HG03354 (cell line): Measurements from ENCODE around the gene ARFGEF3.
"Not testable (repeated sequence)": the region's sequence is repeated elsewhere in the genome, so short reads cannot be mapped to it uniquely, and the experiment has no call there.

ENCODE experiments used
- ATAC-seq: cut with Tn5 transposase; IDR thresholded peaks from one replicate; pipeline ENCODE4 v1.9.1; 2021; ENCODE audit warnings: mild to moderate bottlenecking; ENCODE audit not compliant: unreplicated experiment, poor library complexity, severe bottlenecking

ARFGEF3 gene

DNA sequence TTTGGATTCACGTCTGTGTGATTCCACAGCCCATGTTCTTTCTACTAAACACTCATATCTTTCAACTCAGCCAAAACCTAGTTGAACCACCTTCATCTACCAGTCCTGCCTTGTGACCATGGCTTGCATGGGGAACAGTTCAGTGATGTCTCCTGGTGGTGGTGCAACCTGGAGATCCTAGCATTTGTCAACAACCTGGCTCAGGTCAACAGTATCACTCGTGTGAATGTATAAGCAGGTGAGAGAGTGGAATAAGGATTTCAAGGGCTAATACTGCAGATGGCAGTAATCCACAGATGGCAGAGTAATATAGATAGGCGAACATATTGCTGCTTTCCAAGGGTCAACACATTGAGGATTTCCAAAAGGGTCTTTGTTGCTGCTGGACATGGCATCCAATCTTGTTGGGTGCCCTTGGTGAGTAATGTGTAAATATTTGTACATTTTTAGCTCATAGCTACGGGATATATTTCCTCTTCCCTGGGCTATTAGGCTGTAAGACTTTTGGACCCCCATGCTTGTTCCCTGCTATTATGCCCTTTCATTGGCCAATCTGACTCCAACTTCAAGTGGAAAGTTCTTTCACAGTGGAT lies 43.1 kb downstream of the ARFGEF3 start:
- no peak for ATAC-seq

DNA sequence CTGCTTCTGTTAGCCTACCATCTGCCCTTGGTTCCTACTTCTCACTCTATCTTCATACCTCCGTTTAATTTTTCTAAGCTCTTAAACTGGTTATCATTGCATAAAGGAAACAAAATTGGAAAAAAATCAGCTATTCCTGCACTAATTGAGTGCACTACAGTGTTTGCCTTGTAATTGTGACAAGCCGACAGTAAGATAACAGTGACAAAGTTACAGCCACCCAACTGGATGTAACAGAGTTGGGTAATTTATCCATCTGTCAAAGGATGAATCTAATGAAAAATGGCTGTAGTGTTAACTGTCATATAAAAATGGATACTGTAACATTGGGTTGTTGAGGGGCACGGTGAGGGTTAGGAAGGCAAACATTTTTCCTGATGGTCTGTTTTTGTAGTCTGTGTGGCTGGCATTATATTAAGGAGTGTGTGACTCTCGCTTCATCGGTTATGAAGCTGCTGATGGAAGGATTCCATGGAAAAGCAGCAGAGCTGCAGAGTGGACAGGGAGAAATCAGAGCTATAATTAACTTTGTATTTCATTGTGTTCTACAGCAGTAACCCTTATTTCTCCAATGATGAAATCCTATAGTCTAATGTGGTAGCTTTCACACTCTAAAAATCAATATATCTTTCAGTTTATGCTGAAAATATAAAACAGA lies 43.8 kb downstream of the ARFGEF3 start:
- no peak for ATAC-seq

DNA sequence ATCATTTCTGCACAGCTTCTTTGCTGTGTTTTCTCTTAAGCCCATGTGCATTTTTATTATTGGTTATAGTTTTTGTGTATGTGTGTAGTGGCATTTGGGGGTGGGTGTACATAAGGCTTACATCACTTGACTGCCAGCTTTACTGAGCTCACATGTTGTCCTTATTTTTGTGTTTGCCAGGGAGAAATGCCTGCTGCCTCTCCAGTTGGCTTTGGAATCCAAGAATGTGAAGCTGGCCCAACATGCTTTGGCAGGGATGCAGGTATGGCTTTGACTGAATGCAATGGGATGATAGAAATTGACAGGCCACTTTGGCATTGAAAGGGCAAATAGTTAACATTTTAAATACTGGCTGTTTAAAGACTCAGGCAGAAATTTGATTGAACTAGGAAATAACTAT lies 45.1 kb downstream of the ARFGEF3 start:
- ATAC-seq, result no peak

DNA sequence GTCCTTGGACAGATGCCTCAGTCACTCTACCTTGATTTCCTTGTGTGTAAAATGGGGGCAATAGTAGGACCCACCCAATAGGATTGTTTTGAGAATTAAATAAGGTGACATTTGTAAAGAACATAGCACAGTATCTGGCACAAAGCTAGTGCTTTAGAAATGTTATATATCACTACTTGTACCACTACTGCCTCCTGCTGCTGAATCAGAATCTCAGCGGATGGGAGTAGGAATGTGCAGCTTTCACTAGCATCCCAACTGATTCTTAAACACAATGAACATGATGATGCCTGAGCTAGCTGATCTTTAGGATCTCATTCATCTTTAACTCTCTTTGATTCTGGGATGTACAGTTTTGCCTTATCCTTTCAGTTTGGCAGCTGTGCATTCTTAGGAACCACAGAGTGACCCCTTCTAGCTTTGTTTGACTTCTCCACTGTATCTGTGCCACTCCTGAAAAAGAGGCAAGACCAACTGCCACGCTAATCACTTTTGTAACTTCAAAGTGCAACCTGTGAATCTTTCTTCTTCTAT lies 49.4 kb downstream of the ARFGEF3 start:
- no peak for ATAC-seq

DNA sequence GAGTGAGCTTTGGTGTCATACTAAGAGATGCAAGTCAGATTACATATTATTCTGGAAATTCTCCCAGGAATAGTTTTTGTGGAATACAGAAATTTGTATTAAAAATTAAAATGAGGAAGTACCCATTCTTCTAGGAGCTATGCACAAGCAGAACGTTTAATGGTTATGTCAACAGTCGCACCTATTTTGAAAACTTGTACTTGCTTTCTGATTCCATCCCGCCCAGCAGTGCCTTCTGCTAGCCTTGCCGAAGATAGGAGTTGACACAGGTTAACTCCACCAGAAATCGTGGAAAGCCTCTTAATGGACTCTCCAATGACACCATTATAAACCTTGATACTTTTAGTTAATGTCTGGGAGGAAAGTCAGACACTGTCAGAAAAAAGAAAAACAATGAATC lies 49.9 kb downstream of the ARFGEF3 start:
- ATAC-seq, result no peak

DNA sequence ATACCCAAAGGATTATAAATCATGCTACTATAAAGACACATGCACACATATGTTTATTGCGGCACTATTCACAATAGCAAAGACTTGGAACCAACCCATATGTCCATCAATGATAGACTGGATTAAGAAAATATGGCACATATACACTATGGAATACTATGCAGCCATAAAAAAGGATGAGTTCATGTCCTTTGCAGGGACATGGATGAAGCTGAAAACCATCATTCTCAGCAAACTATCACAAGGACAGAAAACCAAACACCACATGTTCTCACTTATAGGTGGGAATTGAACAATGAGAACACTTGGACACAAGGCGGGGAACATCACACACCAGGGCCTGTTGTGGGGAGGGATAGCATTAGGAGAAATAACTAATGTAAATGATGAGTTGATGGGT lies 50.8 kb downstream of the ARFGEF3 start:
- ATAC-seq, result not testable (repeated sequence)

DNA sequence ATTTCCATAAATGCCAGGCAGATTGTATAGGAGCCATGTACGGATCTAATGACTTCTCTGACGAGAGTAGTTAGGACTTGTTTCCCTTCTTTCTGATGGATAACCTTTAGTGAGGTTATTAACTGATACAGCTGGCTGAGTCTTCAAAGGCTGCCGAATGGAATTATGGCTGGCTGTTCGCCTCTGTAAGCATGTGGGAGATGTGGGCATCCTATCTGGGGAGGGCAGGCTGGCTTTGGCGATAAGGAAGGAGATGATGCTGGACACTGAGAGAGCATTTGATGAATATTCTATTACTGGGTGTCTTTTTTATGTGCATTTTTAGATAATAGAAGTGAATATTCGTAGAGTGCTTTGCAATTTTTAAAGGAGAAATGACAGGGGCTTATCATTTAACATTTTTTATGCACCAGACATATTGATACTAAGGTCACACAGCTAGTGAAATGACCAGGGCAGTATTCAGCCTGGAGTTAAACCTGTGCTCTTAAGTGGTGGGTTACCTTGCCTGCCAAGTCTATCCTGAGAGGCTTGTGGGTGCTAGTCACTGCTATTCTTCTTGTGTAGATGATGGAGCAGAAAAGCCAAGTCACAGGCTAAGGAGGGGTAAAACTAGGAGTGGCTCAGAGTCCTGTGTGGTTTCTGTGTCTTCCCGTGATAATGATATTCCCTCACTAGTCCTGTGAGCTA lies 53.5 kb downstream of the ARFGEF3 start:
- ATAC-seq, result no peak

DNA sequence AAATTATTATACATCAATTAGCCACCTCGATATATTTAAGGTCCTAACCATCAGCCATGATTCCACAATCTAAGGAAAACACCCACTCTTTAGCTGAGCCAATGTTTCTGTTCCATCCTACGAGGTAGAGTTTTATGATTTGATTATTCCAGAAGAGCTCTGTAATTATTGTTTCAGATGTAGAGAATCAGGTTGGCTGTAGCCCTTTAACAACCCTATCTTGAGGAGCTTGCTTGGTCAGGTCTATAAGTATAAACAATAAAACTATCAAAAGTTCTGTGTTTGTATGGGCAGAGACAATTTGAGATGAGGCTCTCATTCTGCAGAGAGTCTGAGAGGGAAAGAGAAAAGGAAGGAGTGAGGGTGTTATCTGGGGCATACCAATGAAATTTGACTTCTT lies 56.7 kb downstream of the ARFGEF3 start, which contains the start of gene PBOV1:
TSS of gene PBOV1 (minus strand) at position 43 of the 400 bp plus-strand sequence. CDS start 96 bp downstream, outside the sequence.
- ATAC-seq, result no peak

DNA sequence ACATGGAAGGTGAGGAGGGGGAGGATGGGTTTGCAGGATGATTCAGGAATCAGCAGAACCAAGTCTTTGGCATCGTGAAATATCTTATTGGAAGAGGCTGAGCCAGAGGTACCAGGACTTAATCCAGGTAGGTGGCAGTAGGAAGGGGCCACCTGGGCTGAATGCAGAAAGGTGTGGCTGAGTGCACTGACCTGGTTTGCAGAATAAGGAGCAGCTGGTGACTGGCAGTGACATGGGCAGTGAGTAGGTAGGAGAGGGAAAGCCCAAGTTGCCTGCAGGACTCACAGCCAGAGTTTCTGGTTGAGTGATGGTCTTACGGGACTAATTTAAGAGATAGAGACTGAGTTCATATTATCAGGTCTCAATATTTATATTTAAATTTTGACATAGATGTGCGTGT lies 57.7 kb downstream of the ARFGEF3 start:
- ATAC-seq, result no peak

DNA sequence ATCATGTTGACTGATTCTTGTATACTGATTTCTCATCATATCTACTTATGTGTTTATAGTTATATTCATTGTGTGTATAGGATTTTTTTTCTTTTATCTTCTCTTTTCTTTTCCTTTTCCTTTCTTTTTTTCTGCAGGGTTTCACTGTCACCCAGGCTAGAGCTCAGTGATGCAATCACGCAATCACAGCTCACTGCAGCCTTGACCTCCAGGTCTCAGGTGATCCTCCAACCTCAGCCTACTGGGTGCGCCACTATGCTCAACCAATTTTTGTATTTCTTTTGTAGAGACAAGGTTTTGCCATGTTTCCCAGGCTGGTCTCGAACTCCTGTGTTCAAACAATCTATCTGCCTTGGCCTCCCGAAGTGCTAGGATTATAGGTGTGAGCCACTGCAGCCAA lies 58.2 kb downstream of the ARFGEF3 start:
- no peak for ATAC-seq

DNA sequence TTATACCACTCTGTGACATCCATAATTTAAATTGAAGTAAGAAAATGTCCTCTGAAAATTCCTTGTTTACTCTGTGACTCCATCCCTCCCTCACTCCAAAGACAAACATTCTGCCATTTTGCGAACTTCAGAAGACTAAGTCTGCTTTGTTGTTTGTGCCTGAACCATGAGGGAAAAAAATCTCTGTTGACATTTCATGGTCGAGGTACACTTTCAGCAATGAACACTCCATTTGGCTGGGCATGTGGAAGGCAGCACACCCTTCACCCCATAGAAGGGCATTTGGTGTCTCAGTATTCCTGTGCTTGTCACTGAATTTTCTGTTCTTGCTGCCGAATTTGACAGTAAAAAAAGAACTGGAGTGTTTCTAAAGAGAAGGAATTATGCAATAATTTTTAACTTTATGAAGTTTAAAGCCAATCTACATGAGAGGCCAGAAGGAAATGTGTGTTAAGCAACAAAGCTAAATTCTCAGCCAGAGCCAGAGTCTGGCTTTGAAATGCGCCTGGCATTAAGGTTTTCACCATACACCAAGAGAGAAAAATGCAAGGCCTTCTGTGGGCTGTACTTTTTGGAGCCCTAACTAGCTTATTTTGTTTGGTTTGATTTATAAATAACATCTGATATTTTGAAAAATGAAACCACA lies 61.3 kb downstream of the ARFGEF3 start:
- ATAC-seq, result no peak

DNA sequence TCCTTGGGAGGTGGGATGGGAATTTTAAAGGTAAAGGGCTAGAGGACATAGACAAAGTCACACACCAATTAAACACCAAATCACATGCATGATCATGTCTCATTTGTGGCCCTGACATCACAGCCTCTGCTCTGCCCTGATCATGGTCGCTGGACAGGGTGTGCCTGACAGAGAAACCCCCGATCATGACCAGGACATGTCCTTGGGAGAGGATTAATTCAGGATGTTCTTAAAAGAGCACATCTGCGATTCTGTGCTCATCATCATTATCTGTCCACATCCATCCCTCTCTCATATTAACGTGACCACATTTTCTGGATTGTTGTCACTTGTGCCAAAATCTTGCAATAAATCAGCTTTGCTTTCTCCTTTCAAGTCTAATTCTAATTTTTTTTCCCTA lies 64.2 kb downstream of the ARFGEF3 start:
- no peak for ATAC-seq

DNA sequence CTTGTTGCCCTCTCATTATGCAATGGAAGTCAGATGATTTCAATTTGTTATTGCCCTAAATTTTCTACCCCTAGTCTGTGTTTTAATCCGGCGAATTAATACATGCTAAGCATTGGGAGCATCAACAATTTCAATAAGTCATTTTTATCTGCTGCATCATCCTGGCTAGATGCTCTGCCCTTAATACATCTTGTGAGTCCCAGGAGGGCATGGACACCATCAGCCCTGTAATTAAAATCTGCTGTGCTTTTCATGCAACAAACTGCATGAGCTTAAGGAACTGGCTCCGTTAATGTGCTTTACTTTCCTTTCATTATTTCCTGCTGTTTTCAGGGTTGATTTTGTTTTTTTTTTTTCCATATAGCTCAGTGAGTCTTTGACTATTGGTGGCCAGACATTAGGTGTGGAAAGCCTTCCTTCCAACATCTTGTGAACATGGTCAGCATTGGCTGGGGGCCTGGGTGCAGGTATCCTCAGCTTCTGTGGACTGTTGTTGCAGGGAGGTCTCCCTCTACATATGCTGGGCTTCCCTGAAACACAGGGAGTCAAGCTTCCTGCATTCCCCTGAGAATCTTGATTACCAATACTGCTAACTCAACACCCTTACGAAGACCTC lies 65.1 kb downstream of the ARFGEF3 start:
- no peak for ATAC-seq

DNA sequence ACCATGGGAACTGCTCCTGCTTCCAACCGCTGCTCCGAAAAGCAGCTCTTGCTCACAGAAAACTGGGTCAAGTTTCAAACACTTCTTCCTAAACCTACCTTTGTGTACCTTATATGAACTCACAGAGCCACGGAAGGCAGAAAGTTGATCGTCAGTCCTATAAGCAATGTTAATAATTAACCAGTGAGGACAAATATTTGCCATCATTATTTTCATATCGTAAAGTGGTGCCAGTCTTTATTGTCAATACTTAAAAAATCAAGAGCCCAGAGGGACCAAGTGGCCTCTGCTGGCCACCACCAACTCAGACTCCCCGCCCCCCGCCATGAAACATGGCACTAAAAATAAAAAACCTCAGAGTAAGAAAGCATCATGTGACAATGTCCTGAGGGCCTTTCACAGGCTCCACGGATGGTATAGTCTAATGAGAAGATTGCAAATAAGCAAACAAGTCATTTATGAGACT lies 65.6 kb downstream of the ARFGEF3 start:
- no peak for ATAC-seq

DNA sequence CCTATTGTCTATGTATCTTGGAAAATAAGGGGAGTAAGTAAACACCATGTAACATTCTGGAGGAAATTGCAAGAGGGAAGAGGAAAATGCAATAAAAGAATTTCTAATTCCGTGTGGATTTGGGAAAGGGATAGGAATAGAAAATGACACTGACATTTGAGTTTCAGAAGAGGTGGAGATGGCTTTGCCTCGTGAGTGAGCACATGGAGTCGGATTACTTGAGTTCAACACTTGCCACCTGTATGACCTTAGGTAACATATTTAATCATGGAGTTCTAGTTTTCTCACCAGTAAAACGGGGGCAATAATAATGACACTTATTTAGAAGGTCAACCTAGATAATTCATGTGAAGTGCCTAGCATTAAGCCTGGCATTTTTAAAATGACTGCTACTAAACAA lies 67.3 kb downstream of the ARFGEF3 start:
- ATAC-seq, result no peak

DNA sequence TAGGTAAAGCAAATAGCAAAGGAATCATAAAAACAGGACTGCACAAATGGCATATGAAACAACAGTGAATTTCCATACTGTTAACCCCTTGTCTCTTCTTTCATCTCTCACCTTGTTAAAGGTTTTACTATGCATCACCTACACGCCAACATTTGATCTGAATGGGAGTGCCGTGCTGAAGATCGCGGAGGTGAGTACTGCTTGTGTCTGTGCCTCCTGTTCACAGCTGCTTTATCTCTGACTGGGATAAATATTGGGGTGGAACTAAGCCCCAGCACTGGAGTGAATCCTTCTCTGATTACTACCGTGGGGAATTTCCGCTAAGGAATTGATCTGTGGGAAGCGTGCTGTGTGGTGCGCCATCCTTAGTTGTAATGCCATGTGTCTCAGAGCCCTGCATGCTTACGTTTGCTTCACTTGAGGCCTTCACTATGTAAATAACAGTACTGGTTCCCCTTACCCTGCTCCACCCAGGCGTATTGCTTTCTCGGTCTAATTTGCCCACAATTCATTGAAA lies 68.0 kb downstream of the ARFGEF3 start:
- no peak for ATAC-seq

DNA sequence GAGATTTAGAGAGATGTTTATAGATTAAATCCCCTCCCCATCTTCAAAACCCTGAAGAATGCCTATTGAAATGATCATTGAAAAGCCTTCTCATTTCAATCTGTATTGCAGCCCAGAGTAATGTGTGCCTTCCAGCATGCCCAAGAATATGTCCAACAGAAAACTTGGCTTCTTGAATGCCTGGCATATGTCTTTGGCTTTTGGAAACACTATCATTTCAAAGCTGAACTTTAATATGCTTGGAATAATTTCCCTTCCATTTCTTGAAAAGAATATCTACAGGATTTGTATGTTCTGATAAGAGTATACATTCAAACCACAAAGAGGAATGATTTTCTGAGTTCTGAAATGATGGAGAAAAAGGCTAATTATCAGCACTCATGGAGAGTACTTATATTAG lies 68.5 kb downstream of the ARFGEF3 start:
- ATAC-seq, result no peak

DNA sequence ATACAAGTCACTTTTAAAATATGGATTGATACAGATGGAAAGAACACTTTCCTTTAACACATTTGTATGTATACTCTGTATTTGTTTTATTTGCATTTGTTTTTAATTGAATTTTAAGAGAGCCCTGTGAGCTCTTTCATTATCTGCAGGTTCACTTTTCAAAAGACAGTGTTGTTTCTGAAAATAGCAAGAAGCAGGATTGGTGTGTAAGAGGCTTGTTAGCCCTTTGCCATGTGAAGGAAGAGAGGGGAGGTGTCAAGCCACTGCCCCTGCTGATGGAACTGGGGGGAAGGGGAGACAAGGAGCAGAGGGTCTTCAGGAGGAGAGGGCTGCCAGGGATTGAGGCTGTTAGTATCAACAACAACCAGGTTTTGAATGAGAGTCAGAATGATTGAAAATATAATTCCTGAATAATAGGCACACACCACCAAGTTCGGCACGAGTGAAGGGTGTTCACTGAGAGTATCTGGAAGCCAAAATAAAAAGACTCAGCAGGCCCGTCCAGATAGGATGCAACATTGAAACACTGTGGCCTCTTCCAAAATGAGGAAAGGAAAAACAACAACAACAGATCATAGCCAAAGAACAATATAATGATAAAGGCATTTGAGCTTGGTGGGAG lies 69.1 kb downstream of the ARFGEF3 start:
- ATAC-seq, result no peak

DNA sequence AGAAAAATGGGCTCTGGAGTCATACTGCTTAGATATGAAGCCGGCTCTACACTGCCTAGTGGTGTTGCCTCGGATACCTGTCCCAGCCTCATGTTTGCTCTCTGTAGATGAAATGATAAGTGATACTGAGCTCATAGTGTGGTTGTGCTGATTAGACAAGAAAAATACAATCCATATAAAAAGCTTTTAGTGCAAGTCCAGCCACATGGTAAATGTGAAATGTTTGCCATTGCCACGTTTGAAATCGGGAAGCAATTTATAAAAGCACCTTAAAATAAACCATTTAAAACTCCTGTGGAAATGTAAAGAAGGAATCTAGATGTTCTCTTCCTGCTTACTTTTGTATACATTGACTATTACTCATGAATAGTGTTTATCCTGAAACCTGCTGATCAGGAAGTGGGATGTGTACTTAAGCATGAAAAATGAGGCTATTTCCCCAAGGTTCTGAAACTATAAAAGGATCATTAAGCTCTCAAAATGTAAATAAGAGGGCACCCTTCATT lies 69.7 kb downstream of the ARFGEF3 start:
- ATAC-seq, result no peak
